ENCODE data around the gene KLF16.

GRCh38 chr19:1813192-1814182 lies 49.9 kb downstream of the KLF16 start:
- TF ChIP-seq CTCF (IDR thresholded peaks at IDR 0.05), result peak in 2 of 12 donors; percentile 0 to 6
- TF ChIP-seq POLR2A (IDR thresholded peaks at IDR 0.05), result no peak
